ENCODE data around the gene PRSS56.

PRSS56 gene

GRCh38 chr2:232533944-232534710, 13.9 kb downstream of the PRSS56 start:
- no peak overlapping the region for H3K4me3 ChIP-seq (ENCODE audit: low read depth, low read length)
- TF ChIP-seq CTCF (IDR thresholded peaks at IDR 0.05; ENCODE audit: low read depth, low read length, missing control alignments): no peak
- DNase-seq (ENCODE audit: low read depth): no peak

GRCh38 chr2:232534940-232535651, 14.9 kb downstream of the PRSS56 start:
- no peak for TF ChIP-seq CTCF (IDR thresholded peaks at IDR 0.05; ENCODE audit: low read depth, low read length, missing control alignments)
- no peak overlapping the region for H3K4me3 ChIP-seq (ENCODE audit: low read depth, low read length)
- DNase-seq (ENCODE audit: low read depth): no peak

GRCh38 chr2:232535761-232536530, 15.8 kb downstream of the PRSS56 start:
- no peak overlapping the region for H3K4me3 ChIP-seq (ENCODE audit: low read depth, low read length)
- no peak for TF ChIP-seq CTCF (IDR thresholded peaks at IDR 0.05; ENCODE audit: low read depth, low read length, missing control alignments)
- DNase-seq (ENCODE audit: low read depth): no peak

- no peak overlapping the region for H3K4me3 ChIP-seq (ENCODE audit: low read depth, low read length)
- TF ChIP-seq CTCF (IDR thresholded peaks at IDR 0.05; ENCODE audit: low read depth, low read length, missing control alignments): peak; percentile 64
- no peak for DNase-seq (ENCODE audit: low read depth)
Observed at GRCh38 chr2:232537079-232537478, 16.9 kb downstream of the PRSS56 start.

- no peak for TF ChIP-seq CTCF (IDR thresholded peaks at IDR 0.05; ENCODE audit: low read depth, low read length, missing control alignments)
- DNase-seq (ENCODE audit: low read depth): no peak
- no peak overlapping the region for H3K4me3 ChIP-seq (ENCODE audit: low read depth, low read length)
Observed at GRCh38 chr2:232537499-232537898, 17.3 kb downstream of the PRSS56 start.

GRCh38 chr2:232538671-232539070, 18.5 kb downstream of the PRSS56 start:
- no peak for TF ChIP-seq CTCF (IDR thresholded peaks at IDR 0.05; ENCODE audit: low read depth, low read length, missing control alignments)
- no peak overlapping the region for H3K4me3 ChIP-seq (ENCODE audit: low read depth, low read length)
- no peak for DNase-seq (ENCODE audit: low read depth)

Data from GM12864 (cell line).